GM12873 (cell line): Measurements from ENCODE around the gene TLK1.

ENCODE experiments used
- TF ChIP-seq, protein P1 (sequence below): IDR thresholded peaks from 2 replicates; pipeline ENCODE4 v1.5.1; 2012; ENCODE audit warnings: low read depth, mild to moderate bottlenecking, moderate library complexity, low read length, control low read depth; ENCODE audit not compliant: insufficient read depth; ENCODE audit errors: missing control alignments

Gene TLK1

GRCh38 chr2:171158790-171159371 lies 1.8 kb downstream of the TLK1 start:
- TF ChIP-seq, protein P1, sequence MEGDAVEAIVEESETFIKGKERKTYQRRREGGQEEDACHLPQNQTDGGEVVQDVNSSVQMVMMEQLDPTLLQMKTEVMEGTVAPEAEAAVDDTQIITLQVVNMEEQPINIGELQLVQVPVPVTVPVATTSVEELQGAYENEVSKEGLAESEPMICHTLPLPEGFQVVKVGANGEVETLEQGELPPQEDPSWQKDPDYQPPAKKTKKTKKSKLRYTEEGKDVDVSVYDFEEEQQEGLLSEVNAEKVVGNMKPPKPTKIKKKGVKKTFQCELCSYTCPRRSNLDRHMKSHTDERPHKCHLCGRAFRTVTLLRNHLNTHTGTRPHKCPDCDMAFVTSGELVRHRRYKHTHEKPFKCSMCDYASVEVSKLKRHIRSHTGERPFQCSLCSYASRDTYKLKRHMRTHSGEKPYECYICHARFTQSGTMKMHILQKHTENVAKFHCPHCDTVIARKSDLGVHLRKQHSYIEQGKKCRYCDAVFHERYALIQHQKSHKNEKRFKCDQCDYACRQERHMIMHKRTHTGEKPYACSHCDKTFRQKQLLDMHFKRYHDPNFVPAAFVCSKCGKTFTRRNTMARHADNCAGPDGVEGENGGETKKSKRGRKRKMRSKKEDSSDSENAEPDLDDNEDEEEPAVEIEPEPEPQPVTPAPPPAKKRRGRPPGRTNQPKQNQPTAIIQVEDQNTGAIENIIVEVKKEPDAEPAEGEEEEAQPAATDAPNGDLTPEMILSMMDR: no peak

DNA sequence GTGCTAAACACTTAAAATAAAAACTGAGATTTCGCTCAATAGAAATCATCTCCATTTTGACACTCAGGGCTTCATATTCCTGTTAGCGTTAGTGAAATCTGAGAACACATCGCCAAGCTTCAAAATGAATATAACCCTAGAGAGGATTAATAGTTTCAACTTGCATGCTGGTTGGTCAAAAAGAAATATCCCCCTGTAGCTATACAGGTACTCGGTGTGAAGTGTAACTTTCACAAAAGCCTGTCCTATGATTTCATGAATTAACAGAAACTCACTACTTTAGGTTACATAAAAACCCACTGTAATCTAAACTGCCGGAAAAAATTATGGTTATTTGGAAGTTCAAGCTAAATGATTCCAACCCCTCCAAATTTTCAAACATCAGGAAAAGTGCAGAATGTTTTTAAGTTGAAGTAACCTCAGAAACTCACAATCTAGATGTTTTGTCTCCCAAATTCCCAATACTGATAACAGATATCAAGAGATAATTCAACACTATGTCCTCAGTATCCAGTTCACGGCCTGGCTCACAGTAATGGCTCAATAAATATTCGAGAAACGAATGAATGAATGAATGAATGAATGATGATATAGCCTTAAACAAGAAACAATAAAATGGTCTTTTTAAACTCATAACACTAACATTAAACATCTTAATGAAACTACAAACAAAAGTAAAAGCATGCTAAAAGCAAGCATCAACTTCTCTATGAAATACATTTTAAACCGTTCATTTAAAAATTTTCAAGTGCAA lies 2.5 kb downstream of the TLK1 start:
- TF ChIP-seq, protein P1: no peak

GRCh38 chr2:171157109-171157500 lies 3.6 kb downstream of the TLK1 start:
- TF ChIP-seq, protein P1: no peak

DNA sequence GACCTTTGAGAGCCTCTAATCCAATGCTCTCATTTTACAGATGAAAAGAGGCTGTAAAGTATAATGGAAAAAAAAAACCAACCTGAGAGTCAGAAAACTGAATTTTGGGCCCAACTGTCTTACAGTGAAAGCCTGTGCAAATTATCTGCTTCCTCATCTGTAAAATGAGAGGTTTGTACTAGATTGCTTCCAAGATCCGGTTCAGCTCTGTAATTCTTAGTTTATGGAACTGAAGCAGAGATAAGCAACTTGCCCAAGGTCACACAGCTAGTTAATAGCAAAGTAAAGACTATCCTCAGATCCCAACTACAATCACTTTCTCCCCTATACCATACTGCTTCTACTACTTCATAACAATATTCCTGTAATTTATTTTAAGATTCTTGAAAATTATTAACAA lies 6.3 kb downstream of the TLK1 start:
- TF ChIP-seq, protein P1: no peak

DNA sequence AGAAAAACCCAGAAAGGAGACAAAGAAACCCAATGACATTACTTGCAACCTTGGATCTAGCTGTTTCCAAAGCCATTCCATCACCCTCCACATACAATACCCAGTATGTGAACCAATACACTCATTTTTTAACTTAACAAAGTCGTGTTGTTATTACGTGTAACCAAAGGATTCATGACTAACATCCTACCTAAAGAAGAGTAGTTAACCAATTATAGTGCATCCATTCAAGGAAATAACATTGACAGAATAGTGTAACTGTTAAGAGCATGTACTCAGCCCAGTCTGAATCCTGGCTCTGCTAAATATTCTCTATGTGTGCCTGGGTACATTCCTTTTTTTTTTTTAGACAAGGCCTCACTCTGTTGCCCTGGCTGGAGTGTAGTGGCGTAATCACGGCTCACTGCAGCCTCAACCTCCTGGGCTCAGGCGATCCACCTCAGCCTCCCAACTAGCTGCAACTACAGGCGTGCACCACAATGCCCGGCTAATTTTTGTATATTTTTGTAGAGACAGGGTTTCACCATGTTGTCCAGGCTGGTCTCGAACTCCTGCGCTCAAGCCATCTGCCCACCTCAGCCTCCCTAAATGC lies 9.9 kb downstream of the TLK1 start:
- TF ChIP-seq, protein P1: no peak

- TF ChIP-seq, protein P1: no peak
These were observed 10.6 kb downstream of the TLK1 start for GRCh38 chr2:171149986-171150693.
